ENCODE results near the gene SEZ6. TPM values are rescaled to one million over a fixed set of nuclear protein-coding genes. Genes with fewer than 3 reads are reported as not detected.

Gene SEZ6
- total RNA-seq, 1 experiment from 2014 or later, result 2.6 TPM

GRCh38 chr17:28944343-28944742 is 61.5 kb downstream of the SEZ6 start:
- TF ChIP-seq EZH2 (IDR thresholded peaks at IDR 0.05; ENCODE audit: borderline replicate concordance, low read depth, low read length, poor library complexity, severe bottlenecking) (no peak), CTCF (conservative IDR thresholded peaks at IDR 0.05; ENCODE audit: low read depth, low read length) (no peak)
- no peaks in the 10 kb centered on the region for H3K27me3 ChIP-seq (replicated peaks; ENCODE audit: insufficient read depth, low read depth, low read length, poor library complexity)
- H3K4me3 ChIP-seq (ENCODE audit: low read depth, low read length, poor library complexity, severe bottlenecking), result no peak overlapping the region
- no peaks in the 10 kb centered on the region for H3K9me3 ChIP-seq (ENCODE audit: low read depth, low read length, poor library complexity, severe bottlenecking)
- peaks cover 16% of the 10 kb centered on the region for H3K36me3 ChIP-seq (ENCODE audit: insufficient read depth, low read length, poor library complexity, severe bottlenecking)
- BruUV-seq (replicated peaks), result no TSS peak
- peaks cover 59% of the 10 kb centered on the region for H3K4me1 ChIP-seq (ENCODE audit: insufficient read depth, low read length, poor library complexity, severe bottlenecking)
- ChIA-PET CTCF (no interaction called here), POLR2A (ENCODE audit: low non-redundant PET) (no interaction called here)
- intact Hi-C loops (cut with micrococcal nuclease; ENCODE audit: unreplicated experiment), result no loop called here
- no peak overlapping the region for H3K27ac ChIP-seq (ENCODE audit: low read depth, low read length, poor library complexity, severe bottlenecking)
- DNase-seq (ENCODE audit: low spot score), result no peak

GRCh38 chr17:28942925-28943324 is 62.9 kb downstream of the SEZ6 start:
- Histone ChIP-seq H3K4me3 (ENCODE audit: low read depth, low read length, poor library complexity, severe bottlenecking) (no peak overlapping the region), H3K27ac (ENCODE audit: low read depth, low read length, poor library complexity, severe bottlenecking) (no peak overlapping the region), H3K4me1 (ENCODE audit: insufficient read depth, low read length, poor library complexity, severe bottlenecking) (peaks cover 69% of the 10 kb centered on the region), H3K9me3 (ENCODE audit: low read depth, low read length, poor library complexity, severe bottlenecking) (no peaks in the 10 kb centered on the region), H3K27me3 (replicated peaks; ENCODE audit: insufficient read depth, low read depth, low read length, poor library complexity) (no peaks in the 10 kb centered on the region), H3K36me3 (ENCODE audit: insufficient read depth, low read length, poor library complexity, severe bottlenecking) (peaks cover 16% of the 10 kb centered on the region)
- DNase-seq (ENCODE audit: low spot score), result no peak
- BruUV-seq (replicated peaks), result no TSS peak
- CTCF ChIA-PET, result no interaction called here
- POLR2A ChIA-PET (ENCODE audit: low non-redundant PET), result no interaction called here
- TF ChIP-seq CTCF (conservative IDR thresholded peaks at IDR 0.05; ENCODE audit: low read depth, low read length) (no peak), EZH2 (IDR thresholded peaks at IDR 0.05; ENCODE audit: borderline replicate concordance, low read depth, low read length, poor library complexity, severe bottlenecking) (no peak)
- intact Hi-C loops (cut with micrococcal nuclease; ENCODE audit: unreplicated experiment), result no loop called here

- POLR2A ChIA-PET (ENCODE audit: low non-redundant PET), result no interaction called here
- Histone ChIP-seq H3K9me3 (ENCODE audit: low read depth, low read length, poor library complexity, severe bottlenecking) (no peaks in the 10 kb centered on the region), H3K27me3 (replicated peaks; ENCODE audit: insufficient read depth, low read depth, low read length, poor library complexity) (no peaks in the 10 kb centered on the region), H3K36me3 (ENCODE audit: insufficient read depth, low read length, poor library complexity, severe bottlenecking) (peaks cover 16% of the 10 kb centered on the region), H3K4me1 (ENCODE audit: insufficient read depth, low read length, poor library complexity, severe bottlenecking) (peaks cover 63% of the 10 kb centered on the region), H3K4me3 (ENCODE audit: low read depth, low read length, poor library complexity, severe bottlenecking) (no peak overlapping the region), H3K27ac (ENCODE audit: low read depth, low read length, poor library complexity, severe bottlenecking) (peak overlapping the region; percentile 28)
- no TSS peak for BruUV-seq (replicated peaks)
- no peak for DNase-seq (ENCODE audit: low spot score)
- CTCF ChIA-PET, result no interaction called here
- no peak for TF ChIP-seq CTCF (conservative IDR thresholded peaks at IDR 0.05; ENCODE audit: low read depth, low read length)
- TF ChIP-seq EZH2 (IDR thresholded peaks at IDR 0.05; ENCODE audit: borderline replicate concordance, low read depth, low read length, poor library complexity, severe bottlenecking), result no peak
- intact Hi-C loops (cut with micrococcal nuclease; ENCODE audit: unreplicated experiment), result no loop called here
Observed at GRCh38 chr17:28941251-28941650, 64.6 kb downstream of the SEZ6 start.
